Lower lobe of right lung (tissue), 2 donors: ENCODE results near the gene HMSD. TPM values are rescaled to one million over a fixed set of nuclear protein-coding genes. Genes with fewer than 3 reads are reported as not detected.

Experiments
- ATAC-seq, 2 donors: fragments of 200-7000 bp; cut with Tn5 transposase; one replicate each; pipeline ENCODE4 v1.9.1; 2020 to 2022; ENCODE audit warnings: mild to moderate bottlenecking in 2 of 2, moderate library complexity in 2 of 2
- DNase-seq: peaks from one replicate; pipeline ENCODE4 v3.0.0-alpha.2; 2020
- H3K27ac ChIP-seq: fragments of 200-600 bp; one replicate; pipeline ENCODE4 v1.8.0; 2022
- H3K27me3 ChIP-seq: fragments of 200-600 bp; one replicate; pipeline ENCODE4 v1.8.0; 2022; ENCODE audit warnings: low read depth
- H3K36me3 ChIP-seq: fragments of 200-600 bp; one replicate; pipeline ENCODE4 v1.8.0; 2022; ENCODE audit warnings: mild to moderate bottlenecking
- H3K4me1 ChIP-seq: fragments of 200-600 bp; one replicate; pipeline ENCODE4 v1.8.0; 2022
- H3K4me3 ChIP-seq: fragments of 200-600 bp; one replicate; pipeline ENCODE4 v1.8.0; 2022; ENCODE audit warnings: mild to moderate bottlenecking
- H3K9me3 ChIP-seq: fragments of 200-600 bp; one replicate; pipeline ENCODE4 v1.8.0; 2022
- intact Hi-C: fragments of 100-400 bp; cut with DNase I; formaldehyde crosslinking; loops from one replicate; pipeline ENCODE4 v1.11.0; 2022
- total RNA-seq: library from RNA; stranded (reverse); fragmentation: NEBNext Ultra II Directional; extraction: Animal tissue kit (Norgen Biotek cat#: 25700); gene quantifications from one replicate; pipeline ENCODE4 v1.2.1, GENCODE V29; 2021
- TF ChIP-seq, protein P1 (sequence below): fragments of 200-600 bp; IDR thresholded peaks from one replicate; pipeline ENCODE4 v1.8.0; 2022; ENCODE audit warnings: antibody characterized with exemption, mild to moderate bottlenecking
- donor health status: DM: no; HTN: yes; CAD: no; lungs with severe emphysema.

HMSD gene
- total RNA-seq, 1 donor from 2014 or later, result 1.6 TPM

DNA sequence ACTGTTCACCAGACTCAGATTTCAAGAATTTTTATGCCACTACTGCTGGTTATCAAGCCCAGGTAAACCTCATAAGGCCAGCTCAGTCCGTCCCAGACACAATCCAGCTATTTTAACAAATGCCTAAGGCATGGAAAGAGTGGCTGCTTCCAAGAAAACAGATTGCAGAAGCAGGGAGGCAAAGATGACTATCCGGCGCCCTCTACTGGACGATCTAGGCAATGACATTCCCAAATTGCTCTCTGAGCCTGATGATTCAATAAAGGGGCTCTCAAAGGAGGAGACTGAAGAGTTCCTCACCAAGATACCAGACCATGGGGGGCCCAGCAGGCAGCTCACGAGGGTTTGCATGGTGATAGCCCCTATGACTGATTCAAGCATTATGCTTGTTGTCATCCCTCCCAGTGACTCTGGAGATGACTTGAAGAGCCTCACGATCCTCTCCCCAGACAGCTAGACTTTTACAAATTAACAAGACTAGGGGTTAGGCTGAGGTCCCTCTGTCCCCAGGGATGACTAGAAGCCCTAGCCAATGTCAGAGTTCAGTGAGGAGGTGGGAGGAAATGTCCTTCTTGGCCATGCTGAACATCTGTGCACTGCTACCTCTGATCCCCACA, 45.8 kb downstream of the HMSD start:
- peaks cover 8% of the 10 kb centered on the region for H3K9me3 ChIP-seq
- H3K27ac ChIP-seq, result no peak overlapping the region
- ATAC-seq (peak; percentile 73 to 76), DNase-seq (peak; percentile 50)
- intact Hi-C loops, result no loop called here
- no peak overlapping the region for H3K4me3 ChIP-seq
- H3K4me1 ChIP-seq, result no peaks in the 10 kb centered on the region
- TF ChIP-seq, protein P1, sequence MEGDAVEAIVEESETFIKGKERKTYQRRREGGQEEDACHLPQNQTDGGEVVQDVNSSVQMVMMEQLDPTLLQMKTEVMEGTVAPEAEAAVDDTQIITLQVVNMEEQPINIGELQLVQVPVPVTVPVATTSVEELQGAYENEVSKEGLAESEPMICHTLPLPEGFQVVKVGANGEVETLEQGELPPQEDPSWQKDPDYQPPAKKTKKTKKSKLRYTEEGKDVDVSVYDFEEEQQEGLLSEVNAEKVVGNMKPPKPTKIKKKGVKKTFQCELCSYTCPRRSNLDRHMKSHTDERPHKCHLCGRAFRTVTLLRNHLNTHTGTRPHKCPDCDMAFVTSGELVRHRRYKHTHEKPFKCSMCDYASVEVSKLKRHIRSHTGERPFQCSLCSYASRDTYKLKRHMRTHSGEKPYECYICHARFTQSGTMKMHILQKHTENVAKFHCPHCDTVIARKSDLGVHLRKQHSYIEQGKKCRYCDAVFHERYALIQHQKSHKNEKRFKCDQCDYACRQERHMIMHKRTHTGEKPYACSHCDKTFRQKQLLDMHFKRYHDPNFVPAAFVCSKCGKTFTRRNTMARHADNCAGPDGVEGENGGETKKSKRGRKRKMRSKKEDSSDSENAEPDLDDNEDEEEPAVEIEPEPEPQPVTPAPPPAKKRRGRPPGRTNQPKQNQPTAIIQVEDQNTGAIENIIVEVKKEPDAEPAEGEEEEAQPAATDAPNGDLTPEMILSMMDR, result peak; percentile 92
- no peaks in the 10 kb centered on the region for H3K36me3 ChIP-seq
- H3K27me3 ChIP-seq, result no peaks in the 10 kb centered on the region

DNA sequence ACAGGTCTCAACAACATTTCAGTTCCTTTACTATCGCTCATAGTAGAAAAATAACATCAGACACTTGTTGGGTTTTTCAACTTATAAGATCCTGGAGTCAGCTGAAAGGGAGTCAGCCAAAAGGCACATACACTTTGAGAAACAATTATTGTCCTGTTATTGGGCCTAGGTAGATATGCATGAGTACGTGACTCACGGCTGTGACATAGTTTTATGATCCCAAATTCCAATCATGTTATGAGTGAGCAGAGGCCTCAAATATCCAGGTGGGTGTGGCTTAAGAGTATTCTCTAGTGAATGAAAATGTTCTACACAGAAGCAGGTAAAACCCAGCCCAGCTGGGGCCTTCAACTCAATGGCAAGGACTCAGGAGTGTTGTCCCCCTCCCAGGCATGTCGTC, 47.9 kb downstream of the HMSD start:
- peaks cover 8% of the 10 kb centered on the region for H3K9me3 ChIP-seq
- TF ChIP-seq, protein P1, result no peak
- intact Hi-C loops, result no loop called here
- H3K36me3 ChIP-seq, result no peaks in the 10 kb centered on the region
- no peak overlapping the region for H3K27ac ChIP-seq
- no peak overlapping the region for H3K4me3 ChIP-seq
- H3K27me3 ChIP-seq, result peaks cover 5% of the 10 kb centered on the region
- ATAC-seq (no peak), DNase-seq (no peak)
- no peaks in the 10 kb centered on the region for H3K4me1 ChIP-seq

DNA sequence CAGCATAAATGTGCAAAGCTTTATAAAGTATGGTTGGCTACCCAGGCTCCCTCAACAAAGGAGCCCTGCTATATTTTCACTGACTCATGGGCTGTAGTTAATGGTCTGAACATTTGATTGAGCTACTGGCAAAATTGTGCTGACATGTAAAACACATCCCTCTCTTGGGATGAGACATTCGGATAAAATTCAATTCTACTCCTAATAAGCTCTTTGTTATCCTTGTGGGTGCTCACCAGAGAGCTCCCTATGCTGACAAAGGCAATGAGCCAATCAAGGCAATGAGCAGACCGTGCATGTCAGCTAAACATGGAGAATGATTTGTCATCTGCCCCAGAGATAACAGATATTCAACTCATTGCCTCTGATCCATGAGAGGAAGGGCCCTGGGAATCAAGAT, 48.5 kb downstream of the HMSD start:
- intact Hi-C loops, result no loop called here
- Histone ChIP-seq H3K4me3 (no peak overlapping the region), H3K27me3 (peaks cover 9% of the 10 kb centered on the region), H3K9me3 (peaks cover 8% of the 10 kb centered on the region), H3K4me1 (no peaks in the 10 kb centered on the region), H3K36me3 (no peaks in the 10 kb centered on the region), H3K27ac (no peak overlapping the region)
- TF ChIP-seq, protein P1, result no peak
- DNase-seq (no peak), ATAC-seq (no peak)

DNA sequence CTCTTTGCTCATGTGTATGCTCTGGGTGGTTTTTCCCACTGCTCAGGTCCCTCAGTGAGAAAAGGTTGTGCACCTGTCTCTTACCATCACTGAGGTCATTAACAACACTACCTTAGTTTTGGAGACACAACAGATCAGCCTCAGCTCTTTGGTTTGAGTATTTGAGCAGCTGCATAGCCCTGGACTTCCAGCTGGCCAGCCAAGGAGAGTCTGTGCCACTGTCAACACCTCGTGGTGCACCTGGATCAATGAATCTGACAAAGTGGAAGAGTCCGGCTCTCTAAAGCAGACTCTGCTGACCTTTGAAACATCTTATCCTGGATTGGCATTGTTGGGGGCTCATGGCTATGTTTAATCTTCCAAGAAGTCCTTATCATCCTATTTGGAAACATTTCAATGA, 50.8 kb downstream of the HMSD start:
- TF ChIP-seq, protein P1, result no peak
- peaks cover 9% of the 10 kb centered on the region for H3K27me3 ChIP-seq
- ATAC-seq (no peak), DNase-seq (no peak)
- H3K4me3 ChIP-seq, result no peak overlapping the region
- H3K36me3 ChIP-seq, result no peaks in the 10 kb centered on the region
- no peaks in the 10 kb centered on the region for H3K4me1 ChIP-seq
- H3K9me3 ChIP-seq, result peaks cover 8% of the 10 kb centered on the region
- intact Hi-C loops, result no loop called here
- H3K27ac ChIP-seq, result no peak overlapping the region

DNA sequence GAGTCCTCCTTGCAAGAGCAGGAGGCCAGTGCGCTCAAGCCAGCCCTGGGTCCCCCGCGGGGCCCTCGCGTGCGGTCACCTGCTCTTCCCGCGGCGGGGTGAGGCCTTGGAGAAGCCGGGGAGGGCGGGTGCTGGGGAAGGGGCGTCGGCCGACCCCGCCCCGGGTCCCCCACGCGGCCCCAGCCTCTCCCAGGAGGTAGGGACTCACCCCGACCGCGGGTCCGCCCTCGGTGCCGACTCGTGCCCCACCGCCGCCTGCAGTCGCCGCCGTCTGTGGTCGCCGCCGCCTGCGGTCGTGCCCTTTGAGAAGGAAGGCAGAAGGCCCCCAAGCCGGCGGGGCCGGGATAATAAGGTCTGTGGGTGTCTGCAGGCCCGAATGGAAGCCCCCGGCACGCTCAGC, 53.5 kb downstream of the HMSD start:
- H3K4me1 ChIP-seq, result no peaks in the 10 kb centered on the region
- H3K9me3 ChIP-seq, result no peaks in the 10 kb centered on the region
- TF ChIP-seq, protein P1, result no peak
- H3K4me3 ChIP-seq, result no peak overlapping the region
- no peaks in the 10 kb centered on the region for H3K36me3 ChIP-seq
- H3K27ac ChIP-seq, result no peak overlapping the region
- intact Hi-C loops, result no loop called here
- ATAC-seq (no peak), DNase-seq (no peak)
- H3K27me3 ChIP-seq, result peaks cover 9% of the 10 kb centered on the region

DNA sequence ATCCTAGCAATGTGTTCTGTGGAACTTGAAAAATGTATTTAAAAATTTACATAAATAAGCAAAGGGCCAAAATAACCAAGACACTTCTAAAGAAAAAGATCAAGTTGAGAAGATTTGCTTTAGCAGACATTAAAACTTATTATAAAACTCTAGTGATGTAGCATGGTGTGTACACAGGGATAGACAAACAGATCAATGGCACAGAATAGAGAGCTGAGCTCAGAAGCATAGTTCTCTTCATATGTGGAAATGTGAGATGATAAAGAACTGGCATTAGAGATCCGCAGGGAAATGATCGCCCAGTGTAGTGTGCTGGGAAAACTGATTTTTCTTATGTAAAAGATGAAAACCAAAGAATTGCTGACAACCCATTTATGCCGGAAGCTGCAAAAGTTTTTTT, 60.2 kb downstream of the HMSD start:
- Histone ChIP-seq H3K36me3 (no peaks in the 10 kb centered on the region), H3K4me1 (no peaks in the 10 kb centered on the region), H3K27ac (no peak overlapping the region), H3K27me3 (no peaks in the 10 kb centered on the region), H3K4me3 (no peak overlapping the region), H3K9me3 (no peaks in the 10 kb centered on the region)
- TF ChIP-seq, protein P1, result no peak
- intact Hi-C loops, result no loop called here
- DNase-seq (no peak), ATAC-seq (no peak)
